IMR-90 (cell line): ENCODE results near the gene DDX20. TPM values are rescaled to one million over a fixed set of nuclear protein-coding genes. Genes with fewer than 3 reads are reported as not detected.

Experiments used
- ATAC-seq: fragments of 200-7000 bp; cut with Tn5 transposase; 2 replicates; pipeline ENCODE4 v1.9.1; 2020; ENCODE audit warnings: low read depth, mild to moderate bottlenecking, moderate library complexity
- BruUV-seq: library from RNA; stranded (reverse); fragments of 400-500 nt; replicated peaks from 2 replicates; lab custom pipeline; 2021; lab: Mats Ljungman, UMichigan
- CTCF ChIA-PET: fragments of 300-600 bp; formaldehyde crosslinking; extraction: SDS; loops from one replicate; lab custom pipeline; 2021; ENCODE audit warnings: antibody characterized with exemption; lab: Yijun Ruan, JAX
- POLR2A ChIA-PET: fragments of 300-600 bp; sonication (Branson Sonifier 250); formaldehyde crosslinking; loops from one replicate; lab custom pipeline; 2022; ENCODE audit warnings: antibody characterized with exemption; ENCODE audit not compliant: unreplicated experiment; lab: Charles Lee
- DNase-seq: peaks from one replicate; pipeline ENCODE4 v3.0.0; 2013
- H2AFZ ChIP-seq: replicated peaks from 2 replicates; pipeline ENCODE3; 2013; ENCODE audit warnings: low read length, mild to moderate bottlenecking; ENCODE audit not compliant: poor library complexity
- H2AK5ac ChIP-seq: 2 replicates; pipeline ENCODE4 v1.6.1; 2013; ENCODE audit warnings: low read depth, low read length, inconsistent platforms
- H2AK9ac ChIP-seq: replicated peaks from 2 replicates; pipeline ENCODE3; 2013; ENCODE audit warnings: mild to moderate bottlenecking, low read depth, low read length, moderate library complexity; ENCODE audit not compliant: poor library complexity
- H2BK120ac ChIP-seq: 2 replicates; pipeline ENCODE4 v1.6.1; 2013; ENCODE audit warnings: low read depth, low read length, inconsistent platforms
- H2BK15ac ChIP-seq: 3 replicates; pipeline ENCODE4 v1.6.1; 2013; ENCODE audit warnings: low read depth, low read length, inconsistent platforms
- H2BK20ac ChIP-seq: 2 replicates; pipeline ENCODE4 v1.6.1; 2013; ENCODE audit warnings: low read depth, mild to moderate bottlenecking, inconsistent platforms, low read length, moderate library complexity
- H2BK5ac ChIP-seq: 2 replicates; pipeline ENCODE4 v1.6.1; 2013; ENCODE audit warnings: mild to moderate bottlenecking, low read depth, low read length, inconsistent platforms; ENCODE audit not compliant: poor library complexity, severe bottlenecking
- H3K14ac ChIP-seq: replicated peaks from 2 replicates; pipeline ENCODE4 v1.6.1; 2013; ENCODE audit warnings: low read depth, low read length, inconsistent platforms
- H3K18ac ChIP-seq: 2 replicates; pipeline ENCODE4 v1.6.1; 2013; ENCODE audit warnings: low read depth, low read length, control low read depth
- H3K23ac ChIP-seq: 2 replicates; pipeline ENCODE4 v1.6.1; 2013; ENCODE audit warnings: low read depth, low read length, inconsistent platforms
- H3K27ac ChIP-seq: 2 replicates; pipeline ENCODE4 v1.5.1; 2013; ENCODE audit warnings: mild to moderate bottlenecking, control low read depth, low read length; ENCODE audit not compliant: insufficient read depth
- H3K27me3 ChIP-seq: 2 replicates; pipeline ENCODE4 v1.6.1; 2013; ENCODE audit warnings: low read length; ENCODE audit not compliant: control insufficient read depth, insufficient read depth
- H3K36me3 ChIP-seq: 2 replicates; pipeline ENCODE4 v1.6.1; 2013; ENCODE audit warnings: low read length, mixed read lengths; ENCODE audit not compliant: control insufficient read depth, insufficient read depth
- H3K4ac ChIP-seq: 2 replicates; pipeline ENCODE4 v1.6.1; 2013; ENCODE audit warnings: low read depth, low read length, inconsistent platforms
- H3K4me1 ChIP-seq: 2 replicates; pipeline ENCODE4 v1.6.1; 2013; ENCODE audit warnings: low read length, mixed read lengths; ENCODE audit not compliant: control insufficient read depth, insufficient read depth
- H3K4me2 ChIP-seq: 2 replicates; pipeline ENCODE4 v1.6.1; 2013; ENCODE audit warnings: low read depth, mild to moderate bottlenecking, control low read depth, low read length, moderate library complexity
- H3K4me3 ChIP-seq: 2 replicates; pipeline ENCODE4 v1.5.1; 2013; ENCODE audit warnings: low read depth, mild to moderate bottlenecking, control low read depth, low read length, moderate library complexity; ENCODE audit not compliant: insufficient read depth
- H3K56ac ChIP-seq: 2 replicates; pipeline ENCODE4 v1.6.1; 2013; ENCODE audit warnings: low read length, inconsistent platforms; ENCODE audit not compliant: insufficient read depth; ENCODE audit errors: extremely low read depth
- H3K79me1 ChIP-seq, 2 experiments: 2 replicates each; pipeline ENCODE4 v1.6.1; 2013; ENCODE audit warnings: low read length in 2 of 2, inconsistent platforms in 1 of 2, low read depth in 1 of 2
- H3K9ac ChIP-seq: 2 replicates; pipeline ENCODE4 v1.6.1; 2013; ENCODE audit warnings: low read depth, low read length, control low read depth
- H3K9me1 ChIP-seq: 2 replicates; pipeline ENCODE4 v1.6.1; 2013; ENCODE audit warnings: low read length, inconsistent platforms; ENCODE audit not compliant: insufficient read depth
- H3K9me3 ChIP-seq: 2 replicates; pipeline ENCODE4 v1.6.1; 2013; ENCODE audit warnings: low read length; ENCODE audit not compliant: control insufficient read depth, insufficient read depth
- H4K20me1 ChIP-seq: 2 replicates; pipeline ENCODE4 v1.6.1; 2013; ENCODE audit warnings: low read length, inconsistent platforms; ENCODE audit not compliant: insufficient read depth
- H4K5ac ChIP-seq: 2 replicates; pipeline ENCODE4 v1.6.1; 2013; ENCODE audit warnings: mild to moderate bottlenecking, low read depth, low read length, control low read depth
- H4K8ac ChIP-seq, 2 experiments: 2 replicates each; pipeline ENCODE4 v1.6.1; 2013; ENCODE audit warnings: low read depth in 2 of 2, low read length in 2 of 2, control low read depth in 1 of 2, inconsistent platforms in 1 of 2
- H4K91ac ChIP-seq: 2 replicates; pipeline ENCODE4 v1.6.1; 2013; ENCODE audit warnings: low read depth, low read length, inconsistent platforms; ENCODE audit not compliant: insufficient read depth
- CHD1 ChIP-seq: IDR thresholded peaks from 2 replicates; pipeline ENCODE4 v1.6.1; 2012; ENCODE audit warnings: low read depth, low read length, improper control_type of control experiment
- MAFK ChIP-seq: IDR thresholded peaks from 2 replicates; pipeline ENCODE4 v1.6.1; 2012; ENCODE audit warnings: low read depth, low read length, improper control_type of control experiment
- MXI1 ChIP-seq: IDR thresholded peaks from 2 replicates; pipeline ENCODE4 v1.6.1; 2012; ENCODE audit warnings: low read depth, mild to moderate bottlenecking, low read length, moderate library complexity, borderline replicate concordance
- POLR2A ChIP-seq: IDR thresholded peaks from 2 replicates; pipeline ENCODE4 v1.6.1; 2012; ENCODE audit warnings: mild to moderate bottlenecking, low read depth, low read length
- RAD21 ChIP-seq: IDR thresholded peaks from 2 replicates; pipeline ENCODE4 v1.6.1; 2012; ENCODE audit warnings: low read length, improper control_type of control experiment
- RFX5 ChIP-seq: IDR thresholded peaks from 2 replicates; pipeline ENCODE4 v1.8.0; 2012; ENCODE audit warnings: low read depth, mild to moderate bottlenecking, low read length, moderate library complexity
- SMC3 ChIP-seq: fragments of 150-350 bp; IDR thresholded peaks from 2 replicates; pipeline ENCODE4 v1.6.1; 2016; ENCODE audit warnings: low read depth, mild to moderate bottlenecking, antibody characterized with exemption, low read length, moderate library complexity
- dilution Hi-C: fragments of 300-500 bp; cut with HindIII; formaldehyde crosslinking; loops from one replicate; pipeline ENCODE4 v1.14.3; 2018; ENCODE audit warnings: low sequenced_read_pairs; ENCODE audit not compliant: unreplicated experiment
- in situ Hi-C: fragments of 300-500 bp; cut with MboI; formaldehyde crosslinking; loops from 3 replicates; pipeline ENCODE4 v1.14.3; 2019; ENCODE audit warnings: low sequenced_read_pairs, inconsistent platforms, mixed read lengths
- intact Hi-C: fragments of 100-400 bp; cut with micrococcal nuclease; formaldehyde crosslinking; loops from 2 replicates; pipeline ENCODE4 v1.10.0; 2022
- polyA plus RNA-seq, 3 experiments: library from polyadenylated mRNA; depleted of rRNA; stranded (reverse); fragments of >200 nt; gene quantifications; 2 replicates each; pipeline ENCODE4 v1.2.3, GENCODE V29; 2012; ENCODE audit warnings: low replicate concordance in 1 of 3
- total RNA-seq: library from RNA; depleted of rRNA; stranded (reverse); fragments of >200 nt; gene quantifications from 2 replicates; pipeline ENCODE4 v1.2.3, GENCODE V29; 2012
- TF ChIP-seq, protein P1 (sequence below): fragments of 150-350 bp; IDR thresholded peaks from 2 replicates; pipeline ENCODE4 v1.6.1; 2017; ENCODE audit warnings: mild to moderate bottlenecking, antibody characterized with exemption, low read length, low read depth
- TF ChIP-seq, protein P2 (sequence below): conservative IDR thresholded peaks from 2 replicates; pipeline ENCODE4 v1.5.1; 2012; ENCODE audit warnings: mild to moderate bottlenecking, low read depth, low read length, improper control_type of control experiment

DDX20 gene
- total and polyA plus RNA-seq, 2 of the 4 experiments (the other 2 are of a cell fraction) = 5.7 to 10.9 TPM

DNA sequence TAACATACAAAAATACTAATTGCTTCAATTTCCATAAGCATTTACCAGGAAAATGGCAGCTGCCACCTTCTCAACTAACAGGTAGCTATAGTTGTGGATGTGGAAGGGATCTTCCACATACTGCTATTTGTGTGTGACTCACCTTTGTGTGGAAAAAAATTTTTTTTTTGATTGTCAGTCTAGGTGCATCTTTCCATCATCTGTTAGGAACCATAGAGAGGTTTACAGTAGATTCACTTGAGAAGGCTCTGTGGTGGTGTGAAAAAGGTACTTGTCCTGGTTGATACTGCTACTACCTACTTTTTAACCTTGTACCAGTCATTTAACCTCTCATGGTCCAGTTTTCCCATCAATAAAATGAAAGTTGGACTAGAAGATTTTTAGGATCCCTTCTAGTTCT lies 12.9 kb downstream of the DDX20 start:
- CTCF ChIA-PET = interaction anchor here (0.7 to 2.5 kb wide), 7 partner anchors 14 to 287 kb away, joined by 3 to 9 read pairs (median 4); no protein-coding TSS in a partner anchor
- in situ Hi-C loops = loop anchor here (5.0 to 10.0 kb wide), 2 partner anchors 286 to 544 kb away; partner anchors contain the start of gene CHI3L2
- no peaks in the 10 kb centered on the region for H4K20me1 ChIP-seq

More for the DNA sequence above, 12.9 kb downstream of the DDX20 start:
- H2AK5ac ChIP-seq = no peak overlapping the region
- H3K14ac ChIP-seq = no peak overlapping the region
- H3K4me1 ChIP-seq = no peaks in the 10 kb centered on the region; the same call in 1 of the 2 replicates
- no peak overlapping the region for H3K4me2 ChIP-seq
- H3K79me1 ChIP-seq = peaks cover 4 to 5% of the 10 kb centered on the region in 2 experiments; a peak in 3 of 4 replicates
- no peaks in the 10 kb centered on the region for H3K9me1 ChIP-seq
- no peak overlapping the region for H4K91ac ChIP-seq
- H2AFZ ChIP-seq = no peak overlapping the region
- no peak for DNase-seq
- no peak overlapping the region for H3K9ac ChIP-seq
- H3K27me3 ChIP-seq = no peaks in the 10 kb centered on the region
- no peak overlapping the region for H3K56ac ChIP-seq
- intact Hi-C loops (loop anchor here (1.0 to 10.0 kb wide), 7 partner anchors 53 to 566 kb away; no protein-coding TSS in a partner anchor), dilution Hi-C loops (loop anchor here (25.0 kb wide), 1 partner anchor 306 kb away; the partner anchor contains the start of gene C1orf162)
- no peaks in the 10 kb centered on the region for H3K9me3 ChIP-seq
- no TSS peak for BruUV-seq
- H4K8ac ChIP-seq = no peak overlapping the region
- TF ChIP-seq SMC3 (no peak), RAD21 (no peak), MAFK (no peak), RFX5 (no peak), MXI1 (no peak), CHD1 (no peak), POLR2A (no peak)
- TF ChIP-seq, protein P1, sequence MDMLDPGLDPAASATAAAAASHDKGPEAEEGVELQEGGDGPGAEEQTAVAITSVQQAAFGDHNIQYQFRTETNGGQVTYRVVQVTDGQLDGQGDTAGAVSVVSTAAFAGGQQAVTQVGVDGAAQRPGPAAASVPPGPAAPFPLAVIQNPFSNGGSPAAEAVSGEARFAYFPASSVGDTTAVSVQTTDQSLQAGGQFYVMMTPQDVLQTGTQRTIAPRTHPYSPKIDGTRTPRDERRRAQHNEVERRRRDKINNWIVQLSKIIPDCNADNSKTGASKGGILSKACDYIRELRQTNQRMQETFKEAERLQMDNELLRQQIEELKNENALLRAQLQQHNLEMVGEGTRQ = no peak
- TF ChIP-seq, protein P2, sequence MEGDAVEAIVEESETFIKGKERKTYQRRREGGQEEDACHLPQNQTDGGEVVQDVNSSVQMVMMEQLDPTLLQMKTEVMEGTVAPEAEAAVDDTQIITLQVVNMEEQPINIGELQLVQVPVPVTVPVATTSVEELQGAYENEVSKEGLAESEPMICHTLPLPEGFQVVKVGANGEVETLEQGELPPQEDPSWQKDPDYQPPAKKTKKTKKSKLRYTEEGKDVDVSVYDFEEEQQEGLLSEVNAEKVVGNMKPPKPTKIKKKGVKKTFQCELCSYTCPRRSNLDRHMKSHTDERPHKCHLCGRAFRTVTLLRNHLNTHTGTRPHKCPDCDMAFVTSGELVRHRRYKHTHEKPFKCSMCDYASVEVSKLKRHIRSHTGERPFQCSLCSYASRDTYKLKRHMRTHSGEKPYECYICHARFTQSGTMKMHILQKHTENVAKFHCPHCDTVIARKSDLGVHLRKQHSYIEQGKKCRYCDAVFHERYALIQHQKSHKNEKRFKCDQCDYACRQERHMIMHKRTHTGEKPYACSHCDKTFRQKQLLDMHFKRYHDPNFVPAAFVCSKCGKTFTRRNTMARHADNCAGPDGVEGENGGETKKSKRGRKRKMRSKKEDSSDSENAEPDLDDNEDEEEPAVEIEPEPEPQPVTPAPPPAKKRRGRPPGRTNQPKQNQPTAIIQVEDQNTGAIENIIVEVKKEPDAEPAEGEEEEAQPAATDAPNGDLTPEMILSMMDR = no peak
- H3K23ac ChIP-seq = no peak overlapping the region
- no peak overlapping the region; the same call in 2 of the 3 replicates for H2BK15ac ChIP-seq
- H3K4ac ChIP-seq = no peak overlapping the region
- POLR2A ChIA-PET = no interaction called here
- H3K4me3 ChIP-seq = no peak overlapping the region
- H3K18ac ChIP-seq = no peak overlapping the region
- no peak for ATAC-seq
- H3K27ac ChIP-seq = no peak overlapping the region
- H2AK9ac ChIP-seq = no peak overlapping the region
- H2BK120ac ChIP-seq = no peak overlapping the region
- H3K36me3 ChIP-seq = peaks cover 5% of the 10 kb centered on the region
- no peak overlapping the region for H2BK5ac ChIP-seq
- no peak overlapping the region for H4K5ac ChIP-seq
- no peak overlapping the region for H2BK20ac ChIP-seq
